PC-3 (cell line): ENCODE results near the gene IMPA2. TPM values are rescaled to one million over a fixed set of nuclear protein-coding genes. Genes with fewer than 3 reads are reported as not detected.

ENCODE experiments used
- ATAC-seq: fragments of 200-7000 bp; cut with Tn5 transposase; 2 replicates; pipeline ENCODE4 v1.9.1; 2020; ENCODE audit warnings: mild to moderate bottlenecking, moderate library complexity
- BruUV-seq: library from RNA; stranded (reverse); fragments of 400-500 nt; replicated peaks from 2 replicates; lab custom pipeline; 2021; lab: Mats Ljungman, UMichigan
- CTCF ChIA-PET: fragments of 300-600 bp; sonication (Branson Sonifier 250); formaldehyde crosslinking; loops from one replicate; lab custom pipeline; 2022; ENCODE audit warnings: antibody characterized with exemption; lab: Charles Lee
- POLR2A ChIA-PET: fragments of 300-600 bp; sonication (Branson Sonifier 250); formaldehyde crosslinking; loops from one replicate; lab custom pipeline; 2022; ENCODE audit warnings: antibody characterized with exemption; ENCODE audit not compliant: unreplicated experiment; lab: Charles Lee
- DNase-seq: peaks from one replicate; pipeline ENCODE4 v3.0.0-alpha.2; 2015
- H2AFZ ChIP-seq: fragments of 300-600 bp; sonication (generic); 2 replicates; pipeline ENCODE4 v1.6.0; 2016; ENCODE audit warnings: antibody characterized with exemption, low read length
- H3F3A ChIP-seq: fragments of 300-600 bp; sonication (generic); one replicate; pipeline ENCODE4 v1.6.0; 2017; ENCODE audit warnings: antibody characterized with exemption, low read length, control low read depth, mild to moderate bottlenecking; ENCODE audit not compliant: unreplicated experiment
- H3K27ac ChIP-seq: fragments of 300-600 bp; sonication (generic); 2 replicates; pipeline ENCODE4 v1.5.1; 2016; ENCODE audit warnings: mild to moderate bottlenecking, low read length
- H3K27me3 ChIP-seq: fragments of 300-600 bp; sonication (generic); 2 replicates; pipeline ENCODE4 v1.6.1; 2016; ENCODE audit warnings: low read length, mixed read lengths
- H3K36me3 ChIP-seq: fragments of 300-600 bp; sonication (generic); 2 replicates; pipeline ENCODE4 v1.6.1; 2016; ENCODE audit warnings: low read depth, mixed run types, low read length, mixed read lengths
- H3K4me1 ChIP-seq: fragments of 300-600 bp; sonication (generic); 2 replicates; pipeline ENCODE4 v1.5.1; 2016; ENCODE audit warnings: low read length; ENCODE audit not compliant: insufficient read depth
- H3K4me2 ChIP-seq: fragments of 300-600 bp; sonication (generic); 2 replicates; pipeline ENCODE4 v1.6.0; 2016; ENCODE audit warnings: low read length
- H3K4me3 ChIP-seq: fragments of 300-600 bp; sonication (generic); 2 replicates; pipeline ENCODE4 v1.5.1; 2016; ENCODE audit warnings: mild to moderate bottlenecking, low read length, mixed read lengths
- H3K79me2 ChIP-seq: fragments of 300-600 bp; sonication (generic); 2 replicates; pipeline ENCODE4 v1.6.1; 2017; ENCODE audit warnings: low read length, mixed read lengths
- H3K9ac ChIP-seq: fragments of 300-600 bp; sonication (generic); 2 replicates; pipeline ENCODE4 v1.6.0; 2016; ENCODE audit warnings: mild to moderate bottlenecking, low read length
- H3K9me2 ChIP-seq: fragments of 300-600 bp; sonication (generic); replicated peaks from 2 replicates; pipeline ENCODE4 v1.6.1; 2016; ENCODE audit warnings: mixed run types, low read length, mixed read lengths
- H3K9me3 ChIP-seq: fragments of 300-600 bp; sonication (generic); 2 replicates; pipeline ENCODE4 v1.6.1; 2016; ENCODE audit warnings: low read length, mixed read lengths
- H4K20me1 ChIP-seq: fragments of 300-600 bp; sonication (generic); 2 replicates; pipeline ENCODE4 v1.6.1; 2016; ENCODE audit warnings: low read length, mixed read lengths
- EZH2 ChIP-seq: fragments of 300-600 bp; sonication (generic); IDR thresholded peaks from one replicate; pipeline ENCODE4 v1.6.1; 2017; ENCODE audit warnings: antibody characterized with exemption, mild to moderate bottlenecking, low read length; ENCODE audit not compliant: unreplicated experiment
- EZH2phosphoT487 ChIP-seq: fragments of 300-600 bp; sonication (generic); IDR thresholded peaks from 2 replicates; pipeline ENCODE4 v1.6.1; 2018; ENCODE audit warnings: mild to moderate bottlenecking, antibody characterized with exemption, low read length, borderline replicate concordance
- intact Hi-C: fragments of 100-400 bp; cut with micrococcal nuclease; formaldehyde crosslinking; loops from 2 replicates; pipeline ENCODE4 v1.9.0; 2023
- total RNA-seq: library from RNA; depleted of rRNA; stranded (reverse); fragments of >200 nt; gene quantifications from 2 replicates; pipeline ENCODE4 v1.2.3, GENCODE V29; 2014
- TF ChIP-seq, protein P1 (sequence below): fragments of 300-600 bp; sonication (generic); conservative IDR thresholded peaks from 2 replicates; pipeline ENCODE4 v1.5.1; 2017; ENCODE audit warnings: antibody characterized with exemption, low read depth, mild to moderate bottlenecking, low read length

Gene IMPA2
- total RNA-seq, 1 experiment from 2014 or later, result 38.2 TPM

DNA sequence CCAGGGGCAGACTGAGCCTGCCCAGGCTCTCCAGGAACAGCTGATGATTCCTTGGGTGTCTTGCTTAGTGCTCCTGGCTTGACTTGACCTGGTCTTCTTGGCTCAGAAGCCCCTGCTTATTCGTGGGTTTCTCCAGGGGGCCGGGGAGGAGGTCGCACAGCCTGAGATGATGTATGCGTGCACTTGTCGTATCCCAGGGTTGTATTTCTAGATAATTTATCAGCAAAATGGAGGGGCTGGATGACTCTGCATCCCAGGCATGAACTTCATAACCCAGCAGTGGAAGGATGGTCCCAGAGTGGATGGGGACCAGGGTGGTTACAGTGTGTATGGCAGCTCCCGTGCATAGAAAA is 25.2 kb downstream of the IMPA2 start:
- Histone ChIP-seq H3F3A (no peaks in the 10 kb centered on the region), H3K27ac (peak overlapping the region; percentile 99), H3K9ac (peak overlapping the region; percentile 96), H3K4me3 (peak overlapping the region; percentile 33; the same call in 1 of the 2 replicates), H2AFZ (peak overlapping the region; percentile 56), H3K9me3 (no peaks in the 10 kb centered on the region), H3K36me3 (no peaks in the 10 kb centered on the region; the same call in 1 of the 2 replicates), H3K79me2 (no peaks in the 10 kb centered on the region), H3K9me2 (no peaks in the 10 kb centered on the region), H3K4me2 (peak overlapping the region; percentile 84), H4K20me1 (no peaks in the 10 kb centered on the region), H3K4me1 (peaks cover 34% of the 10 kb centered on the region), H3K27me3 (no peaks in the 10 kb centered on the region)
- DNase-seq (no peak), ATAC-seq (no peak)
- TF ChIP-seq EZH2phosphoT487 (no peak), EZH2 (no peak)
- TF ChIP-seq, protein P1, sequence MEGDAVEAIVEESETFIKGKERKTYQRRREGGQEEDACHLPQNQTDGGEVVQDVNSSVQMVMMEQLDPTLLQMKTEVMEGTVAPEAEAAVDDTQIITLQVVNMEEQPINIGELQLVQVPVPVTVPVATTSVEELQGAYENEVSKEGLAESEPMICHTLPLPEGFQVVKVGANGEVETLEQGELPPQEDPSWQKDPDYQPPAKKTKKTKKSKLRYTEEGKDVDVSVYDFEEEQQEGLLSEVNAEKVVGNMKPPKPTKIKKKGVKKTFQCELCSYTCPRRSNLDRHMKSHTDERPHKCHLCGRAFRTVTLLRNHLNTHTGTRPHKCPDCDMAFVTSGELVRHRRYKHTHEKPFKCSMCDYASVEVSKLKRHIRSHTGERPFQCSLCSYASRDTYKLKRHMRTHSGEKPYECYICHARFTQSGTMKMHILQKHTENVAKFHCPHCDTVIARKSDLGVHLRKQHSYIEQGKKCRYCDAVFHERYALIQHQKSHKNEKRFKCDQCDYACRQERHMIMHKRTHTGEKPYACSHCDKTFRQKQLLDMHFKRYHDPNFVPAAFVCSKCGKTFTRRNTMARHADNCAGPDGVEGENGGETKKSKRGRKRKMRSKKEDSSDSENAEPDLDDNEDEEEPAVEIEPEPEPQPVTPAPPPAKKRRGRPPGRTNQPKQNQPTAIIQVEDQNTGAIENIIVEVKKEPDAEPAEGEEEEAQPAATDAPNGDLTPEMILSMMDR, result no peak
- ChIA-PET CTCF (interaction anchor here (0.9 to 2.2 kb wide), 5 partner anchors 11 to 92 kb away, joined by 3 to 25 read pairs (median 13); partner anchors contain the start of gene IMPA2), POLR2A (interaction anchor here (0.5 to 2.0 kb wide), 2 partner anchors 25 to 45 kb away, joined by 6 to 20 read pairs; partner anchors contain the start of gene IMPA2)
- no TSS peak for BruUV-seq
- intact Hi-C loops, result loop anchor here (1.0 kb wide), 1 partner anchor 27 kb away; no protein-coding TSS in a partner anchor

DNA sequence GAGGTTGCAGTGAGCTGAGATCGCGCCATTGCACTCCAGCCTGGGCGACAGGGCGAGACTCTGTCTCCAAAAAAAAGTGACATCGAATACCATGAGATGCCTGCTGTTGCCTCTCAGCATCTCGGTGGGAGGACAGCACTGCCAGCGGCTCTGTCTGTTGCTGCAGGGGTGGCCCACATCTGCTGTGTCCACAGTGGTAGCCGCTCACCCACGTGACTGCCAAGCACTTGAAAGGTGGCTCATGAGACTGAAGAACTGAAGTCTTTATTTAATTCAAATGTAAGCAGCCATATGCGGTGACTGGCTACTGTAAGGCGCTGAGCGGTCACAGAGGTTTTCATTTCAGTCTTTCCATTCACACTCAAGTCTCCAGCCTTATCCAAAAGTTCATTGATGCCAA is 25.8 kb downstream of the IMPA2 start:
- no peak overlapping the region for H2AFZ ChIP-seq
- peak overlapping the region; percentile 96; the same call in 1 of the 2 replicates for H3K9ac ChIP-seq
- H3K9me2 ChIP-seq, result no peaks in the 10 kb centered on the region
- ATAC-seq (no peak), DNase-seq (no peak)
- H3K36me3 ChIP-seq, result no peaks in the 10 kb centered on the region; the same call in 1 of the 2 replicates
- H3K4me1 ChIP-seq, result peaks cover 34% of the 10 kb centered on the region
- no TSS peak for BruUV-seq
- H3F3A ChIP-seq, result no peaks in the 10 kb centered on the region
- H3K79me2 ChIP-seq, result no peaks in the 10 kb centered on the region
- no peak for TF ChIP-seq EZH2
- TF ChIP-seq EZH2phosphoT487, result no peak
- TF ChIP-seq, protein P1, result no peak
- CTCF ChIA-PET, result no interaction called here
- no peaks in the 10 kb centered on the region for H4K20me1 ChIP-seq
- H3K27ac ChIP-seq, result peak overlapping the region; percentile 99
- no peaks in the 10 kb centered on the region for H3K27me3 ChIP-seq
- no peak overlapping the region for H3K4me2 ChIP-seq
- H3K4me3 ChIP-seq, result no peak overlapping the region
- intact Hi-C loops, result no loop called here
- POLR2A ChIA-PET, result no interaction called here
- H3K9me3 ChIP-seq, result no peaks in the 10 kb centered on the region

DNA sequence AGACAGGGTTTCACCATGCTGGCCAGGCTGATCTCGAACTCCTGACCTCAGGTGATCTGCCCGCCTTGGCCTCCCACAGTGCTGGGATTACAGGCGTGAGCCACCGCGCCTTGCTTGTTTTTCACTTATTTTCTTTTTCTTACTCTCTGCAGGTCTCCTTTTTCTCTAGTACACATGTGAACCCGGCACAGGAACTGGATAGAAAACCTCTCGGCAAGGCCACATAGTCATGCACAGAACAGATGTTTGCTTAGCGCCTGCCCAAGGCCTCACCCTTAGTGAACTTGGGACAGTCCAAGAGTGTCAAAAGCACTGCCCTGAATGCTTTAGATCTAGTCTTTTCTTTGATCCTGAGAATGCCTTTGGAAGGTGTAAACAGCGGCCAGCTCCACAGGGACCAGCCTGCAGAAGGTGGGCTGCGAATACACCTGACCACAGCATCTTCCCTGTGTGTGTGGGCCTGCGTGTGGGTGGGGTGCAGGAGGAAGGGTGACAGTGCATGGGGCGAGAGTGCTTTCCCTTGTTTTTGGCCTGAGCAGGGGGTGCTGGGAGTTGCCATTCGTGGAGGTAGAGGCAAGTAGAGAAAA is 27.0 kb downstream of the IMPA2 start:
- intact Hi-C loops, result no loop called here
- Histone ChIP-seq H3F3A (no peaks in the 10 kb centered on the region), H3K27ac (no peak overlapping the region), H3K9me3 (no peaks in the 10 kb centered on the region), H2AFZ (no peak overlapping the region), H4K20me1 (no peaks in the 10 kb centered on the region), H3K9ac (no peak overlapping the region), H3K79me2 (no peaks in the 10 kb centered on the region), H3K27me3 (no peaks in the 10 kb centered on the region), H3K4me3 (no peak overlapping the region), H3K4me2 (no peak overlapping the region), H3K9me2 (no peaks in the 10 kb centered on the region), H3K4me1 (peaks cover 34% of the 10 kb centered on the region), H3K36me3 (no peaks in the 10 kb centered on the region; the same call in 1 of the 2 replicates)
- CTCF ChIA-PET, result interaction anchor here (1.5 kb wide), 1 partner anchor 13 kb away, joined by 5 read pairs; no protein-coding TSS in a partner anchor
- POLR2A ChIA-PET, result no interaction called here
- TF ChIP-seq EZH2 (no peak), EZH2phosphoT487 (no peak)
- TF ChIP-seq, protein P1, result no peak
- ATAC-seq (no peak), DNase-seq (no peak)
- BruUV-seq, result no TSS peak
